ENCODE measurements around the gene PARK7.

The PARK7 gene

GRCh38 chr1:8025061-8025670 lies 63.7 kb downstream of the PARK7 start:
- H3K27ac ChIP-seq: peak overlapping the region; percentile 73; the same call in 1 of the 2 replicates
- no peaks in the 10 kb centered on the region for H3K27me3 ChIP-seq (ENCODE audit: insufficient read depth, low read depth, severe bottlenecking)
- DNase-seq: no peak
- no peaks in the 10 kb centered on the region for H3K9me3 ChIP-seq (ENCODE audit: severe bottlenecking)
- TF ChIP-seq, protein P1, sequence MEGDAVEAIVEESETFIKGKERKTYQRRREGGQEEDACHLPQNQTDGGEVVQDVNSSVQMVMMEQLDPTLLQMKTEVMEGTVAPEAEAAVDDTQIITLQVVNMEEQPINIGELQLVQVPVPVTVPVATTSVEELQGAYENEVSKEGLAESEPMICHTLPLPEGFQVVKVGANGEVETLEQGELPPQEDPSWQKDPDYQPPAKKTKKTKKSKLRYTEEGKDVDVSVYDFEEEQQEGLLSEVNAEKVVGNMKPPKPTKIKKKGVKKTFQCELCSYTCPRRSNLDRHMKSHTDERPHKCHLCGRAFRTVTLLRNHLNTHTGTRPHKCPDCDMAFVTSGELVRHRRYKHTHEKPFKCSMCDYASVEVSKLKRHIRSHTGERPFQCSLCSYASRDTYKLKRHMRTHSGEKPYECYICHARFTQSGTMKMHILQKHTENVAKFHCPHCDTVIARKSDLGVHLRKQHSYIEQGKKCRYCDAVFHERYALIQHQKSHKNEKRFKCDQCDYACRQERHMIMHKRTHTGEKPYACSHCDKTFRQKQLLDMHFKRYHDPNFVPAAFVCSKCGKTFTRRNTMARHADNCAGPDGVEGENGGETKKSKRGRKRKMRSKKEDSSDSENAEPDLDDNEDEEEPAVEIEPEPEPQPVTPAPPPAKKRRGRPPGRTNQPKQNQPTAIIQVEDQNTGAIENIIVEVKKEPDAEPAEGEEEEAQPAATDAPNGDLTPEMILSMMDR (IDR thresholded peaks at IDR 0.05; ENCODE audit: low read depth, low read length): no peak
- H3K4me3 ChIP-seq (ENCODE audit: low read depth, low read length): peak overlapping the region; percentile 67
- no peaks in the 10 kb centered on the region for H3K36me3 ChIP-seq

DNA sequence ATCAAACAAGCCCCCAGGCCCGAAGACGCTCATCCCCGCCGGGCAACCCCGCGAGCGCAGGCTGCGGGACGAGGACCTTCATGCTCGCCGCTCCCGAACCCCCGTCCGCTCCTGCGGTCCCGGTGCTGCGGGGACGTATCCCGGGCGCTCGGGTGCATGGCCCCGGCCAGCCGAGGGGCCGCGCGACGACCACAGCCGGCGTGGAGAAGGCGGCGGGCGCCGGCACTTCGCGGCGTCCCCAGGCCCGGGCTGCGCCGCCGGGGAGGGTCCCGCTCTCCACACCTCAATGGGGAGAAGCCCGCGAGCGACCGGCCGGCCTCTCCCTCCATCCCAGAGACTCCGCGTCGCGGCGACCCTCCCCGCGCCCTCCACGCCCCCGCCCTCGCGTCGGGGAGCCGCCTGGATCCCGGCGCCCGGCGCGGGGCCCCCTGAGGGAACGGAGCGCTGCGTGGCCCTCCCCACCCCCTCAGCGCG lies 64.2 kb downstream of the PARK7 start:
- Histone ChIP-seq H3K4me3 (ENCODE audit: low read depth, low read length) (peak overlapping the region; percentile 67), H3K36me3 (no peaks in the 10 kb centered on the region), H3K9me3 (ENCODE audit: severe bottlenecking) (no peaks in the 10 kb centered on the region), H3K27me3 (ENCODE audit: insufficient read depth, low read depth, severe bottlenecking) (no peaks in the 10 kb centered on the region), H3K27ac (peak overlapping the region; percentile 73)
- no peak for DNase-seq
- TF ChIP-seq, protein P1 (IDR thresholded peaks at IDR 0.05; ENCODE audit: low read depth, low read length): no peak

GRCh38 chr1:8026153-8026975 lies 64.9 kb downstream of the PARK7 start, which contains the start of gene ERRFI1:
ERRFI1 (minus strand) TSS chr1:8026309; CDS start chr1:8015619, 10,690 bp downstream.
- H3K36me3 ChIP-seq: no peaks in the 10 kb centered on the region
- no peaks in the 10 kb centered on the region for H3K27me3 ChIP-seq (ENCODE audit: insufficient read depth, low read depth, severe bottlenecking)
- H3K9me3 ChIP-seq (ENCODE audit: severe bottlenecking): no peaks in the 10 kb centered on the region
- DNase-seq: peak; percentile 93
- peak within 1 kb of the TSS; percentile 73 for H3K27ac ChIP-seq
- TF ChIP-seq, protein P1 (IDR thresholded peaks at IDR 0.05; ENCODE audit: low read depth, low read length): no peak
- H3K4me3 ChIP-seq (ENCODE audit: low read depth, low read length): peak within 1 kb of the TSS; percentile 67

- DNase-seq: no peak
- H3K36me3 ChIP-seq: no peaks in the 10 kb centered on the region
- peak overlapping the region; percentile 67 for H3K4me3 ChIP-seq (ENCODE audit: low read depth, low read length)
- no peaks in the 10 kb centered on the region for H3K9me3 ChIP-seq (ENCODE audit: severe bottlenecking)
- H3K27ac ChIP-seq: no peak overlapping the region
- TF ChIP-seq, protein P1 (IDR thresholded peaks at IDR 0.05; ENCODE audit: low read depth, low read length): no peak
- H3K27me3 ChIP-seq (ENCODE audit: insufficient read depth, low read depth, severe bottlenecking): no peaks in the 10 kb centered on the region
These were observed 65.7 kb downstream of the PARK7 start for GRCh38 chr1:8026976-8027747.

DNA sequence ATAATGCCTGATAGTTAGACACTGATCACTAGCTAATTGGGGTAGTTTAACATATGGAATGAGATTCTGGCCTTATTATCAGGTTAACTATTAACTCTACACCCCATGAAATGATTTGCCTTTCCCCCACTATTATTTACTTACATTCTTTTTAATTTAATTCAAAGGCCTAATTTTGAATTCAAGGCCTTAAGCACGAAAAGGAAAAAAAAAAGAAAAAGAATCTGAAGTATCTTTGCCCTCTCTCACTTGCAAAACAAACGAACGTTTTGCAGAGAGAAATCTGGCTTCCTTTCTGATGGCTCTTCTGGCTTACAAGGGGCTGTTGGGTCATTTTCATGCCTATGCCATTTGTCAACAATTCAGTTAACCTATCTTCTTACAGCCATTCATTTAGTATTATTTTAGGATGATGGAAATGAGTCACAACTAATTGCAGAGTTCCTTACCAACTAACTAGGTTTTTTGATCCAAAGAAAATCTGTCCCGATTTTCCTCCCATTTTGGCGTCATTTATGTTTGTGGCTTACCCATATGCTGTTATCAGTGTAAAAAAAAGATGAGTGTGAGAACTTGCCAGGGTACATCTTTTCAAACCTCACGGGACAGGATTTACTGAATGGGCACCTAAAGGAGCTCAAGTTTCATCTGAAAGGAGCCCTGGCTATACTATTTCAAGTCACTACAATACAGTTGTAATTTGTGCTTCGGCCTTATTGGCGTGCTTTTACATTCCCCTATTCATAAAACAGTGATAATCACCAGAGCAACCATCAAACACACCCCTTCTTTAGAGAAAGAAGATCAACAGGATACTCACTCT lies 66.4 kb downstream of the PARK7 start:
- Histone ChIP-seq H3K27me3 (ENCODE audit: insufficient read depth, low read depth, severe bottlenecking) (no peaks in the 10 kb centered on the region), H3K9me3 (ENCODE audit: severe bottlenecking) (no peaks in the 10 kb centered on the region), H3K27ac (no peak overlapping the region), H3K36me3 (no peaks in the 10 kb centered on the region), H3K4me3 (ENCODE audit: low read depth, low read length) (no peak overlapping the region)
- TF ChIP-seq, protein P1 (IDR thresholded peaks at IDR 0.05; ENCODE audit: low read depth, low read length): no peak
- no peak for DNase-seq
